KBM-7 (cell line): ENCODE measurements around the gene ZYG11A.

Experiments used
- DNase-seq: peaks from one replicate; pipeline ENCODE4 v3.0.0-alpha.2; 2015
- in situ Hi-C: fragments of 300-500 bp; cut with MboI; formaldehyde crosslinking; loops from 2 replicates; pipeline ENCODE4 v1.14.3; 2020; ENCODE audit warnings: low sequenced_read_pairs, low pct_unique_long_range_greater_than_20kb, mixed read lengths

The ZYG11A gene

GRCh38 chr1:52915211-52915854, 72.8 kb downstream of the ZYG11A start:
- in situ Hi-C loops = no loop called here
- DNase-seq = no peak

GRCh38 chr1:52915855-52916220, 73.3 kb downstream of the ZYG11A start:
- in situ Hi-C loops = no loop called here
- DNase-seq = no peak

DNA sequence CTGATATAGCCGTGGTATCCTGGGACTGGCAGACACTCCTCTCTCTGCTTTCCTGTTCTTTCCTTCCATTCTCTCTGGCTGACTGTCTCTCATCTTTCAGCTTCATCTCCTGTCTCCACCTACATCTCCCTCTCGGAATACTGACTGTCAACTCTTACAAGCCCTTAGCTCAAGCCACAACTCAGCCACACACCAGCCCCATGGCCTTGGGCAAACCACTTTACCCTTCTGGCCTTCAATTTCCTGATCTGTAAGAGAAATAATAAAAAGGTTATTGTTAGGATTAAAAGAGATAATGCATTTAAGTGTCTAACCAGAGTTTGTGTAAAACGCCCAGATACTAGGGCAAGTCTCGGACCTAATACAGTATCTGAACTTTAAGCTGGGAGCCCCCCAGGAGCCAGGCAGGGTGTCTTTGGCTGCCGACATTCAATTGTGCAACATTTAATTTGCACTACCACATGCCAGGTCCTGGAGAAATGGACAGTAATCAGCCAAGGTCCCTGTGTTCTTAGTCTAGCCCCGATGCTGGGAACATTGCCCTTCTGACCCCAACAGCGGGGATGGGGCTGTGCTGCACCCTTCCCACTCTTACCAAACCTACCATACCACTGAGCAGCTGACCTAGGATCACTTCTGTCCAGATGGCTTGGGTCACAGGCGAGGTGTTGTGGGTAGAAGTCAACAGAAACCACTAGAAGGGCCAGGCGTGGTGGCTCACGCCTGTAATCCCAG, 73.8 kb downstream of the ZYG11A start:
- DNase-seq = no peak
- in situ Hi-C loops = no loop called here

DNA sequence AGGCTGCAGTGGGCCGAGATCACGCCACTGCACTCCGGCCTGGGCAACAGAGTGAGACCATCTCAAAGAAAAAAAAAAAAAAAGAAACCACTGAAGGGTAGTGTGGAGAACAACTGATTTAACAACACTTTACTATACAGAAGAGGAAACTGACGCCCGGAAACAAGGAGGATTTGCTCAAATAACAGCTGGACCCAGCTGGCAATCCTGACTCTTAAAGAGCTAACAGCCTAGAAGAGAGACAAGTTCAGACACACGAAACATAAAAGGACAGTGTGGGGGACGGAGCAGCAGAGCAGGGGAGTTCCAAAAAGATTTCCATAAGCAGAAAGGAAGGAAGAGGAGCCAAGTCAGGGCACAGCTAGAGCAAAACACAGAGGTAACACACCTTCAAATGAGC, 74.6 kb downstream of the ZYG11A start:
- DNase-seq = no peak

DNA sequence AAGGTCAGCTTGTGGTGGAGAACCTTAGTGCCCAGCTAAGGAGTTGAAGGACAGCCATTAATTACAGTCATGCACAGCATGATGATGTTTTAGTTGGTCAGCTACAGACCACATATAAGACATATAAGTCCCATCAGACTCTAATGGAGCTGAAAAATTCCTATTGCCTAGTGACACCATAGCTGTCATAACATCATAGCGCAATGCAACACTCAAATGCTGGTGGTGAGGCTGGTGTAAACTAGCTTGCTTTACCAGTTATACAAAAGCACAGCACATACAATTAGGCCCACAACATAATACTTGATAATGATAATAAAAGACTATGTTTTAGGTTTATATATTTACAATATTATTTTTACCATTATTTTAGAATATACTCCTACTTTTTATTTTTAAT, 75.0 kb downstream of the ZYG11A start:
- in situ Hi-C loops = no loop called here
- DNase-seq = no peak

More for the DNA sequence above, 74.6 kb downstream of the ZYG11A start:
- in situ Hi-C loops = no loop called here

DNA sequence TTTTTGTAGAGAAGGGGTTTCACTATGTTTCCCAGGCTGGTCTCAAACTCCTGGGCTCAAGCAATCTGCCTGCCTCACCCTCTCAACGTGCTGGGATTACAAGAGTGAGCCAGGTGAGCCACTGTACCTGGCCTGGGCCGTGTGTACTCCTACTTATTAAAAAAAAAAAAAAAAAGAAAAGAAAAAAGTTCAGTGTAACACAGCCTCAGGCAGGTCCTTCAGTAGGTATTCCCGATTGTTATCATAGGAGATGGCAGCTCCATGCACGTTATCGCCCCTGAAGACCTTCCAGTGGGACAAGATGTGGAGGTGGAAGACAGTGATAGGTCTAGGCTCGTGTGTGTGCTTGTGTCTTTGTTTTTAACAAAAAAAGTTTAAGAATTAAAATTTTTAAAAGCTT, 75.6 kb downstream of the ZYG11A start:
- in situ Hi-C loops = no loop called here

GRCh38 chr1:52919051-52919722, 76.6 kb downstream of the ZYG11A start:
- in situ Hi-C loops = no loop called here
- no peak for DNase-seq

More for the DNA sequence above, 75.6 kb downstream of the ZYG11A start:
- no peak for DNase-seq

- in situ Hi-C loops = no loop called here
Observed at GRCh38 chr1:52919723-52920483, 77.3 kb downstream of the ZYG11A start.

DNA sequence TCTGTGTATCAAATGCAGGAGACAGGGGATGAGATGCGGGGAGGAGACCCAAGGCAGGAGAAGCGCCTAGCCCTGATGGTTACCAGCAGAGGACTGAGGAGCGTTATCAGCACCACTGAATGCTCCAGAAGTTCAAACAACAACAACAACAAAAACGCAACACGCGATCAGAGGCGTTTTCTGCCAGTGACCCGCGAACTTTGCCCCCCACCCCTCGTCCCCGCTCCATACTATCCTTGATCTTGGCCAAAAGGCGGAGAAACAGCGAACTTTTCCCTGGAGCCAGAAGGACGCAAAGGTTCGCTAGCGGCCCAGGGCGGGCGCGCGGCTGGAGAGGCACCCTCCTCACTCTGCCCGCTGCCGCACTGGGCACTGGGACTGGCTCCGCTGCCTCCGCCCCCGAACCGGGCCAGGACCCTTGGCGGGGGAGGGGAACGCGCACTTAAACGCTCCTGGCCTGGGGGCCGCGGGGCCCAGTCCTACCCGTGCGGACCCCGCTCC, 78.3 kb downstream of the ZYG11A start:
- in situ Hi-C loops = no loop called here
- DNase-seq = no peak

More at GRCh38 chr1:52919723-52920483, 77.3 kb downstream of the ZYG11A start:
- DNase-seq = no peak

- no peak for DNase-seq
Observed at GRCh38 chr1:52925571-52926005, 83.0 kb downstream of the ZYG11A start.

DNA sequence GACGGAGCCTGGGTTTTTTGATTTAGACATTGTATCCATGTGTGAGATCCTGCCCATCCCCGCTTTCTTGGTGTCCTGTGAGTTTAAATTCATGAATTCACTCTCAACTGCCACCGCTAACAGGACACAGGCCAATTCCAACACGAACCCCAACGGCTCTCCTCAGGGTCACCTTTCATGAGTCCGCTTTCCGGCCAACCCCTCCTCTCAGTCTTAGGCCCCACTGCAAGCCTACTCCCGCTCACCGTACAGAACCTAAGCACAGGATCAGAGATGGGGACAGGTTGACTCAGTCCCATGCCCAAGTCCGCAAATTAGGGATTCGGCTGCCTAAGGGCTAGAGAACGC, 84.3 kb downstream of the ZYG11A start:
- no peak for DNase-seq
- in situ Hi-C loops = no loop called here

More at GRCh38 chr1:52925571-52926005, 83.0 kb downstream of the ZYG11A start:
- in situ Hi-C loops = no loop called here

DNA sequence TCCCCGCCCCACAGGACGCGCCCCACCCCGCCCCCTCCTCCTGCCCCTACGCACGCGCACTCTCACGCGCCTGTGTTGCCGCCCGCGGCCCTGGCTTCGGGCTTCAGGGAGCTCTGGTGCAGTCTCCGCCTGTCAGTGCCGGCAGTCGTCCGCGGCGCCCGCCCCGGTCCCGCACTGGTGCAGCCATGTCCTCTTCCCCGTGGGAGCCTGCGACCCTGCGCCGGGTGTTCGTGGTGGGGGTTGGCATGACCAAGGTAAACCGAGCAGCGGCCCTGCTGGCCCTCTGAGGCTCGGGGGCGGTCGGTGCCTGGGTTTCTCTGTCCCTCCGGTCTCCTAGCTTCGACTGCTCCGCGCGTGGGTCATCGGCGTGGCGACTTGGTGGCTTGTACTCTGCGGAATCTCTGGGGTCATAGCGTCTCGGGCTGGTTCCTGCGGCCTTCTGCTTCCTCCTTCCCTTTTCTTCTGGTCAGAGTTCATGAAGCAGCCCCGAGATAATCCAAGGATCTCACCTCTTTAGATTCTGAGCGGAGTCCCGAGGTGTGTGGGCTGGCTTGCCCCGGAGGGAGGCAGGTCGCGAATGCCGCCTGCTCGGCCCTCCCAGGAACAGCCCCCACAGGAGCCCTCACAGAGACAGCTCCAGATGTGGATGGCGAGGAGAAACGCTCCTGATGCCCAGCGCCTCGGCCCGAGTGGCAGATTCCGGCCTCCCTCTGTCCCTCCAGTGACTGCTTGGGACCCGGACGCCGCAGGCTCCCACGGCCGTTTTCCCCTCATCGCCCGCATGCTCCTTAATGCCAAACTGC, 84.9 kb downstream of the ZYG11A start, which contains the start of gene SCP2:
Gene SCP2 (plus strand): TSS at position 65 of the 803 bp plus-strand sequence. CDS start 121 bp downstream, at position 186.
- DNase-seq = peak; percentile 53
- in situ Hi-C loops = no loop called here

DNA sequence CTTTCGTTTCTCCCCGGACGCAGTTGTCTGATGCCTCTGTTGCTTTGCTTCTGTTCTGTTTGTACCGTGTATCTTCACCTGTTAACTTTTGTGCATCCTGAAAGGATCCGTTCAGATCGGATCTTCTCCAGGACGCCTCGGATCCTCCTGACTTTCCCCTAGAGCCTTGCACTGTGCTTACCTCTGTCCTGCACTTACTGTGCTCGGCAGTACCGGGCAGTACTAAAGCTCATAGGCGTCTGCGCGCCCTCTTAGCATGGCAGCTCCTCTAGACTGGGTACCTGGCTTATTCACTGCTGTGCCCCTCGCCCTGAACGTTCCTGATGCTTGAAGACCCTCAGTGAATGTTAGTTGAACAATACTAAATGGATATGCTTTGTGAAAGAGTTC, 85.5 kb downstream of the ZYG11A start:
- DNase-seq = no peak
- in situ Hi-C loops = no loop called here

DNA sequence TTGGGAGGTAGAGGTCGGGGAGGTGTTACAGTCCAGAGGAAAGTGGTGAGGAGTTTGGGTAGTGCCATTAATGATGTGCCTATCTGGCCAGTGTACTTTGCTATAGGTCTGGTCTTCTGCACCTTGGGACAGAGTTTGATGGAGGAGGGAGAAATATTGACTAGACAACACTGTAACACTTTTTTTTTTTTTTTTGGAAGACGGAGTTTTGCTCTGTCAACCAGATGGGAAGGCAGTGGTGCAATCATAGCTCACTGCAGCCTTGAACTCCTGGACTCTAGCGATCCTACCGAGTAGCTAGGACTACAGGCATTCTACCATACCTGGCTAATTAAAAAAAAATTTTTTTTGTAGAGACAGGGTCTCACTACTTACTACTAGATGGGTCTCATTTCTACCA, 86.5 kb downstream of the ZYG11A start:
- DNase-seq = no peak
- in situ Hi-C loops = no loop called here

DNA sequence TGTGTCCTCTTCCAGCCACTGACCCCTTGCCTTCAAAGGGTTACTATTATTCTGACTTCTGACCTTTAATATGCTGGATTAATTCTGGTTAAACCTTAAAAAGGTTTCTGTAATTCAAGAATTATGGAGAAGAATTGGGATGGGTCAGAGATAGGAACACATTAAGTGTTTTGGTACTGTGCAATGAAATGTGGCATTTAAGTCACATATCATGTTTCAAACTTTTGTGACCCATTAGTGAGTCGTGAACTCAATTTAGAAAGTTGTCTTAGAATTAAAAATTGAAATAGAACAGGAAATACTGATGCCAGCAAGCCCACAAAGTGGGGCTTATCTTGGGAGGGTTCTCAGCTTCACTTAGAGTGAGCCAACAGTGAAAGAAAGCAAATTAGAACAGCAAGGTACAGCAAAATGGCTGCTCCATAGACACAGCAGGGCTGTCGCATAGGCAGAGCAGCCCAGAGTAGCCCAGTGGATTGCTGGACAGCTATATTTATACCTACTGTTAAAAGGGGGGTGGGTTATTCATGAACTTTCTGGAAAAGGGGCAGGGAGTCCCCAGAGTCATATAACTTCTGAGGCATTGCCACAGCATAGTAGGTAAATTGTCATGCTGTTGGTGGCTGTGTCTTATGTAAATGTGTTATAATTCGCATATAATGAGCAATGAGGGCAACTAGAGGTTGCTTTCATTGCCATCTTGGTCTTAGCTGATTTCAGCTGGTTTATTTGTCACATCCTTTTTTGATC, 95.0 kb downstream of the ZYG11A start:
- in situ Hi-C loops = no loop called here

GRCh38 chr1:52938183-52938451, 95.6 kb downstream of the ZYG11A start:
- no peak for DNase-seq
- in situ Hi-C loops = no loop called here

More for the DNA sequence above, 95.0 kb downstream of the ZYG11A start:
- no peak for DNase-seq

DNA sequence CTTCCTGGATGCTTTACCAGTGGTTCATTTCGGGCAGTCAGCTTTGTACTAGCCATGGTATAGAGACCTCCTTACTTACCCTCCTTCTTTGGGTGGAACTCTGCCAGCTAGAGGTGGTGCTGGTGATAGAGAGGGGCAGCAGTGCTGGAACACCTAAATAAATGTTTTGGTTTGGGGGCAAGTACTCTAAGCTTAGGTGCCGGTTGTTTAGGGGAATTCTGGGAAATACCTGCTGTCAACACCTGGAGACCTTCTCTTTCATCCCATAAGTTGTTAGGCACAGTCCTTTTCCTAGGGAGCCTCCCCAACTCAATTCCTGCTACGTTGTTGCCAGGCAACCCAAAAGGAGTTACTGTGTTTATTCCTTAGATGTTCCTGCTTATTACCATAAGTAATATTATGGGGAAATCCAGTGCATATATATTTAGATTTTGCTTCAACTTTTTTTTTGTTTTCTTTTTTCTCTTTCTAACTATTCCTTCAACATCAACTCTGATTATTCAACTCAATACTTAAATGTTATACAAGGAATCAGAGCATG, 101.4 kb downstream of the ZYG11A start:
- DNase-seq = no peak
- in situ Hi-C loops = no loop called here

DNA sequence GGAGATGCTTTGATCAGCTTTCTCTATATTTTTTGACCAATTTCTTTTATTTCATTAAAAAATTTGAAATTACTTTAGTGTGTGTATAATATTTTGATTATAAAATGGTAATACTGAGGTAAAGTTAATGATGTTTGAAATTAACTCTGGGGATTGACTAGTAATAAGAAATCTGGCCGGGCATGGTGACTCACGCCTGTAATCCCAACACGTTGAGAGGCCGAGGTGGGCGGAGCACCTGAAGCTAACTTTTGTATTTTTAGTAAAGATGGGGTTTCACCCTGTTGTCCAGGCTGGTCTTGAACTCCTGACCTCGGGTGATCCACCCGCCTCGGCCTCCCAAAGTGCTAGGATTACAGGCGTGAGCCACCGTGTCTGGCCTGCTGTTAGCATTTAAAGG, 102.0 kb downstream of the ZYG11A start:
- in situ Hi-C loops = no loop called here
- no peak for DNase-seq
